Lung (tissue), 12 donors: ENCODE results near the gene ZNF580. TPM values are rescaled to one million over a fixed set of nuclear protein-coding genes. Genes with fewer than 3 reads are reported as not detected.
A peak's percentile ranks its signal among the peaks of the same experiment; 100 is the strongest.

Source experiments
- ATAC-seq: fragments of 200-7000 bp; cut with Tn5 transposase; one replicate; pipeline ENCODE4 v1.9.1; 2020; ENCODE audit warnings: moderate number of reproducible peaks; ENCODE audit not compliant: insufficient read depth, low FRiP score
- DNase-seq, 3 donors: peaks; one replicate each; pipeline ENCODE4 v3.0.0-alpha.2; 2013 to 2017
- H3K27ac ChIP-seq, 2 donors: one replicate each; pipeline ENCODE4 v1.5.1; 2013; ENCODE audit warnings: mild to moderate bottlenecking in 2 of 2, moderate library complexity in 2 of 2, control low read depth in 1 of 2, inconsistent platforms in 1 of 2, low read depth in 1 of 2, low read length in 1 of 2
- H3K27me3 ChIP-seq, 3 donors: one replicate each; pipeline ENCODE4 v1.5.1; 2013; ENCODE audit warnings: low read length in 2 of 3; ENCODE audit not compliant: control insufficient read depth in 3 of 3, insufficient read depth in 3 of 3
- H3K36me3 ChIP-seq, 4 donors: one replicate each; pipeline ENCODE4 v1.5.1; 2013; ENCODE audit warnings: low read length in 4 of 4, mild to moderate bottlenecking in 1 of 4, moderate library complexity in 1 of 4; ENCODE audit not compliant: control insufficient read depth in 4 of 4, insufficient read depth in 4 of 4
- H3K4me1 ChIP-seq, 5 donors: one replicate each; pipeline ENCODE4 v1.5.1; 2013; ENCODE audit warnings: low read length in 5 of 5, mild to moderate bottlenecking in 2 of 5, moderate library complexity in 1 of 5; ENCODE audit not compliant: control insufficient read depth in 5 of 5, insufficient read depth in 5 of 5
- H3K4me3 ChIP-seq: one replicate; pipeline ENCODE4 v1.5.1; 2013; ENCODE audit warnings: mild to moderate bottlenecking, control low read depth, moderate library complexity
- H3K9ac ChIP-seq, 2 donors: one replicate each; pipeline ENCODE4 v1.5.1; 2013; ENCODE audit warnings: low read length in 2 of 2, control low read depth in 1 of 2; ENCODE audit not compliant: insufficient read depth in 1 of 2
- H3K9me3 ChIP-seq, 4 donors: one replicate each; pipeline ENCODE4 v1.5.1; 2013; ENCODE audit warnings: low read length in 3 of 4, mild to moderate bottlenecking in 1 of 4, moderate library complexity in 1 of 4; ENCODE audit not compliant: control insufficient read depth in 4 of 4, insufficient read depth in 3 of 4
- CTCF ChIP-seq: IDR thresholded peaks from 2 replicates; pipeline ENCODE4 v1.5.1; 2012; ENCODE audit warnings: mild to moderate bottlenecking; ENCODE audit errors: control extremely low read depth, extremely low read depth
- WGBS, 2 donors: extraction: QIAGEN DNeasy Blood & Tissue Kit; methylation state at CpG; one replicate each; pipeline ENCODE4 v1.1.7; 2013; 5-methylcytosine and 5-hydroxymethylcytosine counted together
- polyA plus RNA-seq, 2 donors: library from polyadenylated mRNA; stranded (reverse); fragments of 200-250 nt; gene quantifications; one replicate each; pipeline ENCODE4 v1.2.1, GENCODE V29; 2013
- total RNA-seq, 2 donors: library from RNA; depleted of rRNA in 1 of 2; stranded (reverse); fragments of >200 nt in 1 of 2; gene quantifications; one replicate each; pipeline ENCODE4 v1.2.1, GENCODE V29; 2014 to 2021
- donor health status: control.
- donor health status: control.
- donor health status: Bipolar disorder and iron deficiency.
- donor health status: healthy.
- donor health status: DM: yes; HTN: yes; CAD: no.

Gene ZNF580
- total and polyA plus RNA-seq, 4 donors, result 11.1 to 41.3 (median 30.8) TPM

GRCh38 chr19:55597501-55597921 lies 43.3 kb upstream of the ZNF580 start:
- ATAC-seq, result no peak
- Histone ChIP-seq H3K27ac (no peak overlapping the region), H3K9ac (no peak overlapping the region), H3K36me3 (peaks cover 5 to 31% (median 21%) of the 10 kb centered on the region in 4 donors), H3K4me1 (peaks cover 0 to 8% (median 0%) of the 10 kb centered on the region in 5 donors), H3K27me3 (no peaks in the 10 kb centered on the region), H3K9me3 (no peaks in the 10 kb centered on the region), H3K4me3 (no peak overlapping the region)
- no peak for TF ChIP-seq CTCF
- WGBS, 2 donors, result 95 to 97% methylated on average over 30 of the region's 30 CpGs
- no peak for DNase-seq

GRCh38 chr19:55598034-55598433 lies 42.8 kb upstream of the ZNF580 start:
- no peak overlapping the region for H3K27ac ChIP-seq
- peaks cover 5 to 30% (median 21%) of the 10 kb centered on the region in 4 donors for H3K36me3 ChIP-seq
- no peaks in the 10 kb centered on the region for H3K27me3 ChIP-seq
- no peaks in the 10 kb centered on the region for H3K9me3 ChIP-seq
- ATAC-seq (no peak), DNase-seq (no peak)
- no peak overlapping the region for H3K4me3 ChIP-seq
- 93 to 96% methylated on average over 9 of the region's 9 CpGs for whole genome bisulfite sequencing, 2 donors
- H3K9ac ChIP-seq, result no peak overlapping the region
- no peak for TF ChIP-seq CTCF
- H3K4me1 ChIP-seq, result peaks cover 0 to 8% (median 0%) of the 10 kb centered on the region in 5 donors

GRCh38 chr19:55598719-55599467 lies 41.9 kb upstream of the ZNF580 start:
- ATAC-seq, result peak; percentile 86
- WGBS, 2 donors, result 6 to 7% methylated on average over 23 to 26 of the region's 26 CpGs
- Histone ChIP-seq H3K36me3 (peaks cover 5 to 23% (median 18%) of the 10 kb centered on the region in 4 donors), H3K4me3 (peak overlapping the region; percentile 56), H3K9ac (peak overlapping the region; percentile 23 to 44), H3K27me3 (no peaks in the 10 kb centered on the region), H3K9me3 (no peaks in the 10 kb centered on the region), H3K27ac (peak overlapping the region; percentile 88 to 97), H3K4me1 (peaks cover 0 to 8% (median 0%) of the 10 kb centered on the region in 5 donors)
- DNase-seq, result peak; percentile 93 to 96 (median 95)
- no peak for TF ChIP-seq CTCF
